H9 (cell line): ENCODE data around the gene ZNF217. TPM values are rescaled to one million over a fixed set of nuclear protein-coding genes. Genes with fewer than 3 reads are reported as not detected.

ENCODE experiments used
- DNase-seq: peaks from one replicate; pipeline ENCODE4 v3.0.0-alpha.2; 2017
- H2AFZ ChIP-seq: one replicate; pipeline ENCODE4 v1.6.1; 2013; ENCODE audit warnings: mild to moderate bottlenecking, low read length, control low read depth, moderate library complexity
- H2AK5ac ChIP-seq: 2 replicates; pipeline ENCODE4 v1.6.1; 2013; ENCODE audit warnings: low read length, control low read depth, mixed read lengths; ENCODE audit not compliant: insufficient read length
- H2BK120ac ChIP-seq: one replicate; pipeline ENCODE4 v1.6.1; 2013; ENCODE audit warnings: low read depth, mild to moderate bottlenecking, low read length, control low read depth, inconsistent platforms; ENCODE audit not compliant: poor library complexity, severe bottlenecking
- H2BK12ac ChIP-seq: 2 replicates; pipeline ENCODE4 v1.6.1; 2013; ENCODE audit warnings: low read length, control low read depth, mixed read lengths, low read depth; ENCODE audit not compliant: insufficient read length
- H2BK15ac ChIP-seq: 2 replicates; pipeline ENCODE4 v1.6.1; 2013; ENCODE audit warnings: low read depth, low read length, control low read depth
- H2BK20ac ChIP-seq: one replicate; pipeline ENCODE4 v1.6.1; 2013; ENCODE audit warnings: low read depth, mild to moderate bottlenecking, low read length, control low read depth, inconsistent platforms; ENCODE audit not compliant: poor library complexity, severe bottlenecking
- H2BK5ac ChIP-seq: 2 replicates; pipeline ENCODE4 v1.6.1; 2013; ENCODE audit warnings: low read length, control low read depth, mixed read lengths; ENCODE audit not compliant: insufficient read length
- H3K14ac ChIP-seq: 2 replicates; pipeline ENCODE4 v1.6.1; 2013; ENCODE audit warnings: low read length, control low read depth; ENCODE audit not compliant: insufficient read depth
- H3K18ac ChIP-seq: 2 replicates; pipeline ENCODE4 v1.6.1; 2013; ENCODE audit warnings: low read depth, mild to moderate bottlenecking, mixed read lengths, low read length, control low read depth; ENCODE audit not compliant: insufficient read length
- H3K23ac ChIP-seq: 2 replicates; pipeline ENCODE4 v1.6.1; 2013; ENCODE audit warnings: low read length, control low read depth, mixed read lengths, low read depth; ENCODE audit not compliant: insufficient read length
- H3K23me2 ChIP-seq: 2 replicates; pipeline ENCODE4 v1.6.1; 2013; ENCODE audit warnings: low read depth, mild to moderate bottlenecking, mixed read lengths, low read length, control low read depth; ENCODE audit not compliant: insufficient read length, poor library complexity, severe bottlenecking
- H3K27ac ChIP-seq: 2 replicates; pipeline ENCODE4 v1.5.1; 2013; ENCODE audit warnings: low read length, control low read depth, mixed read lengths, low read depth; ENCODE audit not compliant: insufficient read length
- H3K27me3 ChIP-seq: 2 replicates; pipeline ENCODE4 v1.6.1; 2013; ENCODE audit warnings: low read length, control low read depth, inconsistent platforms; ENCODE audit not compliant: insufficient read depth
- H3K4ac ChIP-seq: 2 replicates; pipeline ENCODE4 v1.6.1; 2013; ENCODE audit warnings: low read depth, mild to moderate bottlenecking, control low read depth, inconsistent platforms, low read length, moderate library complexity
- H3K4me1 ChIP-seq: 2 replicates; pipeline ENCODE4 v1.6.1; 2013; ENCODE audit warnings: low read length, control low read depth, inconsistent platforms; ENCODE audit not compliant: insufficient read depth
- H3K4me2 ChIP-seq: 2 replicates; pipeline ENCODE4 v1.6.1; 2013; ENCODE audit warnings: low read length, control low read depth, mixed read lengths; ENCODE audit not compliant: insufficient read length, insufficient read depth
- H3K56ac ChIP-seq: 2 replicates; pipeline ENCODE4 v1.6.1; 2013; ENCODE audit warnings: low read depth, mild to moderate bottlenecking, mixed read lengths, low read length, control low read depth; ENCODE audit not compliant: insufficient read length
- H3K79me1 ChIP-seq: 2 replicates; pipeline ENCODE4 v1.6.1; 2013; ENCODE audit warnings: low read depth, mild to moderate bottlenecking, moderate library complexity, low read length, control low read depth, inconsistent platforms; ENCODE audit not compliant: insufficient read depth, poor library complexity, severe bottlenecking
- H3K79me2 ChIP-seq: 2 replicates; pipeline ENCODE4 v1.6.1; 2013; ENCODE audit warnings: low read length, control low read depth, inconsistent platforms; ENCODE audit not compliant: insufficient read depth
- H3K9ac ChIP-seq: 2 replicates; pipeline ENCODE4 v1.6.1; 2013; ENCODE audit warnings: low read length, control low read depth, mixed read lengths; ENCODE audit not compliant: insufficient read length; ENCODE audit errors: extremely low read depth
- H3K9me3 ChIP-seq: one replicate; pipeline ENCODE4 v1.6.1; 2013; ENCODE audit warnings: low read depth, low read length, inconsistent platforms; ENCODE audit not compliant: control insufficient read depth
- H3T11ph ChIP-seq: one replicate; pipeline ENCODE4 v1.6.1; 2013; ENCODE audit warnings: mild to moderate bottlenecking, low read length, control low read depth, inconsistent platforms
- H4K20me1 ChIP-seq: one replicate; pipeline ENCODE4 v1.6.1; 2013; ENCODE audit not compliant: control insufficient read depth, insufficient read length, insufficient read depth
- H4K5ac ChIP-seq: 2 replicates; pipeline ENCODE4 v1.6.1; 2013; ENCODE audit warnings: low read depth, mild to moderate bottlenecking, mixed read lengths, low read length, control low read depth; ENCODE audit not compliant: insufficient read length
- H4K8ac ChIP-seq: replicated peaks from 2 replicates; pipeline ENCODE4 v1.6.1; 2013; ENCODE audit warnings: low read length, control low read depth, mixed read lengths, low read depth; ENCODE audit not compliant: insufficient read length
- H4K91ac ChIP-seq: 2 replicates; pipeline ENCODE4 v1.6.1; 2013; ENCODE audit warnings: low read depth, mild to moderate bottlenecking, moderate library complexity, mixed read lengths, low read length, control low read depth; ENCODE audit not compliant: insufficient read length
- H3K27ac Mint-ChIP-seq, 3 experiments: 2 replicates in 2 of 3; 3 replicates in 1 of 3; pipeline ENCODE4 v1.8.0; 2020 to 2021; ENCODE audit warnings: mixed read lengths in 3 of 3, mild to moderate bottlenecking in 1 of 3, moderate library complexity in 1 of 3
- H3K27me3 Mint-ChIP-seq: 2 replicates; pipeline ENCODE4 v1.8.0; 2021; ENCODE audit warnings: low read depth, mild to moderate bottlenecking, moderate library complexity, mixed read lengths
- H3K36me3 Mint-ChIP-seq, 3 experiments: 2 replicates in 2 of 3; 3 replicates in 1 of 3; pipeline ENCODE4 v1.8.0; 2020 to 2021; ENCODE audit warnings: low read depth in 3 of 3, mixed read lengths in 3 of 3; ENCODE audit not compliant: insufficient read depth in 1 of 3
- H3K4me1 Mint-ChIP-seq, 2 experiments: 2 replicates each; pipeline ENCODE4 v1.8.0; 2020; ENCODE audit warnings: mixed read lengths in 2 of 2
- H3K4me3 Mint-ChIP-seq, 2 experiments: 2 replicates in 1 of 2; 3 replicates in 1 of 2; pipeline ENCODE4 v1.8.0; 2020 to 2021; ENCODE audit warnings: mild to moderate bottlenecking in 2 of 2, mixed read lengths in 2 of 2, moderate library complexity in 1 of 2
- H3K9me3 Mint-ChIP-seq, 2 experiments: 2 replicates in 1 of 2; 3 replicates in 1 of 2; pipeline ENCODE4 v1.8.0; 2020; ENCODE audit warnings: mild to moderate bottlenecking in 2 of 2, mixed read lengths in 2 of 2, moderate library complexity in 1 of 2
- CTCF ChIP-seq: fragments of 200-600 bp; sonication (generic); conservative IDR thresholded peaks from 3 replicates; pipeline ENCODE4 v1.8.0; 2021; ENCODE audit warnings: antibody characterized with exemption, mild to moderate bottlenecking
- WGBS: extraction: QIAGEN DNeasy Blood & Tissue Kit; methylation state at CpG from one replicate; pipeline ENCODE4 v1.1.7; 2013; ENCODE audit warnings: missing lambda C conversion rate, low lambda C conversion rate, mixed read lengths; ENCODE audit not compliant: insufficient read length; ENCODE audit errors: extremely low coverage; 5-methylcytosine and 5-hydroxymethylcytosine counted together
- total RNA-seq: library from RNA; stranded (reverse); gene quantifications from 2 replicates; pipeline ENCODE4 v1.2.1, GENCODE V29; 2021

The ZNF217 gene
- total RNA-seq, 1 experiment from 2014 or later, result 82.8 TPM

GRCh38 chr20:53631909-53632662, 38.4 kb upstream of the ZNF217 start:
- no peak overlapping the region for H3K18ac ChIP-seq
- no peaks in the 10 kb centered on the region for H3K27me3 ChIP-seq
- Mint-ChIP-seq H3K9me3 (peaks cover 3% of the 10 kb centered on the region in 2 experiments; a peak in 2 of 5 replicates), H3K27ac (peak overlapping the region in 1 of 3 experiments; percentile 21; a peak in 2 of 7 replicates), H3K4me3 (no peak overlapping the region), H3K4me1 (no peaks in the 10 kb centered on the region), H3K36me3 (no peaks in the 10 kb centered on the region), H3K27me3 (no peaks in the 10 kb centered on the region)
- no peak overlapping the region for H2BK5ac ChIP-seq
- no peak overlapping the region for H3K23ac ChIP-seq
- H3K4ac ChIP-seq, result no peak overlapping the region
- H4K20me1 ChIP-seq, result no peaks in the 10 kb centered on the region
- no peak overlapping the region for H3K9ac ChIP-seq
- H4K91ac ChIP-seq, result no peak overlapping the region
- no peak overlapping the region for H3K4me2 ChIP-seq
- no peak overlapping the region for H4K8ac ChIP-seq
- no peaks in the 10 kb centered on the region for H3K79me1 ChIP-seq
- no peak overlapping the region for H4K5ac ChIP-seq
- TF ChIP-seq CTCF, result no peak
- no peak overlapping the region for H2BK20ac ChIP-seq
- H3K56ac ChIP-seq, result no peak overlapping the region
- no peak overlapping the region for H3K27ac ChIP-seq
- no peaks in the 10 kb centered on the region for H3K9me3 ChIP-seq
- H3T11ph ChIP-seq, result no peak overlapping the region
- H3K14ac ChIP-seq, result no peak overlapping the region
- H3K23me2 ChIP-seq, result no peaks in the 10 kb centered on the region
- no peak overlapping the region for H2BK12ac ChIP-seq
- no peak for DNase-seq
- no peak overlapping the region for H2AK5ac ChIP-seq
- H3K4me1 ChIP-seq, result no peaks in the 10 kb centered on the region
- no CpG with 5 or more reads among the region's 12 CpGs for WGBS
- no peak overlapping the region for H2AFZ ChIP-seq
- no peaks in the 10 kb centered on the region for H3K79me2 ChIP-seq
- H2BK120ac ChIP-seq, result no peak overlapping the region
- no peak overlapping the region for H2BK15ac ChIP-seq
